ENCODE results near the gene NUDT1.

NUDT1 gene

DNA sequence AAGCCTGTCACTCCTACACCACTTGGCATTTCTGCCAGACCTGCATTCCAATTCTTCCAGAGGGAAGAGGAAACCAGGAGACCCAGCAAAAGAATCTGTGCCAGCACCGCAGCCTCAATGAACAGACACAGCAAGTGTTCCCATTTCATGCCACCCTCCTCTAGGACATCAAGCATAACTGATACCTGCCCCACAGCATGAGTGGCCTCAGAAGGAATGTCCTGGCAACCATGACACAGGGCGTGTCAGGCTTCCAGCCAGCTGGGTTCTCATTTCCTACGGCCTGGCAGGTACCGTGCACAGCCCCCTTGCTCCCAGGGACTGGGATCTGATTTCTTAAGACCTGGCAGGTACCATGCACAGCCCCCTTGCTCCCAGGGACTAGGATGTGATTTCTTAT, 17.1 kb upstream of the NUDT1 start:
- no peak for DNase-seq

- DNase-seq: no peak
Measured at GRCh38 chr7:2225336-2225735, 16.7 kb upstream of the NUDT1 start.

- no peak for DNase-seq
Measured at GRCh38 chr7:2225830-2226229, 16.2 kb upstream of the NUDT1 start.

DNA sequence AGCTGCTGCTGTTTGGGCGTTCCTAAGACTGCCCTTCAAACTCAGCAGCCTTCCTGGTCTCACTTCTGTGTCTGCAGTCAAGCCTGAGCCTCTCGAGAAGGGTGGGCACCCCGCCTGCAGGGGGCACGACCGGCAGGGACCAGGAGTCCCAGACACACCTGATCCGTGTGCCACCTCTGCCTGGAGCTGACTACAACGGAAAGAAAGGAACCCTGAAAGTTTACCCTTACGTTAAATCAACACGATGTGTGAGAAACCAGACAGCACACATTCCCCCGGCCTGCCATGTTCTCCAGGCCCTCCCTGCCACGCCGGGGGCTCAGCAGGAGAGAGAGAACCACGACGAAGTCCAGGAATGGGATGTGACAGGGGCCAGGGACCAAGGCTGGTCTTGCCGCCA, 14.3 kb upstream of the NUDT1 start:
- DNase-seq: no peak

GRCh38 chr7:2228921-2229320, 13.1 kb upstream of the NUDT1 start:
- DNase-seq: no peak

- DNase-seq: no peak
Measured at GRCh38 chr7:2229467-2229866, 12.6 kb upstream of the NUDT1 start.

DNA sequence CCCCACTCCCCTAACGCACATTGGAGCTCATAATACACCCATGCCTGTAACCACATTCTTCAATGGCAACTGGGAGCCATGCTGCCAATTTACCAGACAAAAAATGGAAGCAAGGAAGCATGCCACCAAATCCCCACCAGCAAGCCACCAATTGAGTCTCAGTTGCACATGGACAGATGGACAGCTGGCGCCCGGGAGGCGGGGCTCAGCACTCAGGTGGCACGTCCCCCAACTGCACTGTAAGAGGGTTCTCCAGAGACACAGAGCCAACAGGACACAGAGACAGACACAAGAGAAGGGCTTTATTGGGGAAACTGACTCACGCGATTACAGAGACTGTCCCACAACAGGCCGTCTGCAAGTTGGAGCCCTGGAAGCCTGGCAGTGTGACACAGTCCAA, 11.8 kb upstream of the NUDT1 start:
- DNase-seq: no peak

GRCh38 chr7:2230882-2231281, 11.1 kb upstream of the NUDT1 start:
- no peak for DNase-seq

GRCh38 chr7:2231992-2232765, 9.8 kb upstream of the NUDT1 start:
- DNase-seq: no peak

DNA sequence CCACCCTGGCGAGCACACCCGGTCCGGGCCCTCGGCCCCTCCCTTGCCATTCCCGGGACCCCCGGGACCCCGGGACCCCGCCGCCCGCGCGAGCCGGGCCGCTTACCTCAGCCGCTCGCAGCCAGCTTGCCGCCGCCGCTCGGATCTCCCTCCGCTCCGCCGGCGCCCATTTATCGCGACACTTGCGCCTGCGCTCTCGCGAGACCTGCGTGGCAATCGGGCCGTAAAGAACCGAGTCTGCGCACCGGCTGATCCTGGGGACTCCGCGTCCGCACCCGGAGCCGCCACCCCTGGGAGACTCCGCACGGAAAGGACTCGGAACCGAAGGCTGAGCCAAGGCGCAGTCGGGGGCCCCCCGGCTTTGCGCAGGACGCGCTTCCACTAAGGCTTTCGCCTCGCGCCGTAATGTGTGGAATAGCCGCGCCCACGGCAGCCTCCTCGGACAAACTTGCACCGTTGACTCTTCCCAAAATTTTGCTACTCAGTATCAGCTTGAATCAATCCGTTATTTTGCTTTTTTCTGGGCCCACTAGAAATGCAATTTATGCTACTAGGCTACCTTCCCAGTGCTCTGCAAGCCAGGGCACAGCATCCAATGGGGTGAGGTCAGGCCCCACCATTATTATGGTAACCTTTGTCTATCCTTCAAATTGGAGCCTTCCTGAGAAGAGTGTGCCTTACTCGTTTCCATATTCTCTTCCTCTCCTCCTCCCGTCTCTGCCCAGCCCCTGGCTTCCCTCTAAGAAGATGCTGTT, 9.1 kb upstream of the NUDT1 start, which contains the start of gene MAD1L1:
Gene MAD1L1, minus strand, starts transcription at position 180 of the 755 bp plus-strand sequence. CDS start 2,812 bp downstream, outside the sequence.
- peak; percentile 89 for DNase-seq

GRCh38 chr7:2233926-2234325, 8.1 kb upstream of the NUDT1 start:
- DNase-seq: no peak

- DNase-seq: no peak
Measured at GRCh38 chr7:2237109-2237602, 4.9 kb upstream of the NUDT1 start.

GRCh38 chr7:2239242-2239641, 2.8 kb upstream of the NUDT1 start:
- no peak for DNase-seq

DNA sequence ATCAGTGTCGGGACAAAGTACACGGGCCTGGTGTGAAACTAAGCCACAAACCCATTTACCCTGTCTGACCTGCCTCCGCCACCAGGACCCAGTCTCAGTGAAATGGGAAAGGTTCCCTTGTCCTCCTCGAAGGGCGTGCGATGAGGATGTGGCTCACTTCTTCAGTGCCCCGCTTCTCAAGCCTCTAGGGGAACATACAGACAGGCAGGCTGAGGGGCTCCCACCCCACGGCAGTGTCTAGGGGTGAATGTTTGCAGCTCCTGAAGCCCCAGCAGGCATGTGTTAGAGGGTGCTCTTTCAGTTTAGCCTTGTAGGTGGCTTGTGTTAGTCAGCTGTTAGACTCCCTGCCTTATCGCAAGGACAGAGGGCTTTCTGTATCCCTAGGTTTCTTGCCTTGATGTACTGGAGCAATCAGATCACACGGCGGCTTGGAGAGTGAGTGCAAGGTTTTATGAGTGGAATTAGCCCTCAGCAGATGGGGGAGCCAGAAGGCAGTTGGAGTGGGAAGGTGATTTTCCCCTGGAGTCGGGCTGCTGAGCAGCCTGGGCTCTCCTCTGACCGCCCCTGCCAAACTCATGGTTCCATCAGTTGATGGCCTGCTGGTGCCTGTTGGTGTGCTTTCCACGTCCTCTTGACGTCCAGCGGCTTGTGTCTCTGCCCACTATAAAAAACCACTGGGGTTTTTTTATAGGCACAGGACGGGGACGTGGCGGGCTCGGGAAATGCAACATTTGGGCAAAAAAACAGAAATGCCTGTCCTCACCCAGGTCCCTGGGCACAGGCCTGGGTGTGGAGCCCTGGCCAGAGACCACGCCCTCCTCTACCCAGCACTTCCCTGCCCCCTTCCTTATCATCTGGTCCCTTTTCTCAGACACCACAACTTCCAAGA, 759 bp downstream of the NUDT1 start:
- DNase-seq: no peak

DNA sequence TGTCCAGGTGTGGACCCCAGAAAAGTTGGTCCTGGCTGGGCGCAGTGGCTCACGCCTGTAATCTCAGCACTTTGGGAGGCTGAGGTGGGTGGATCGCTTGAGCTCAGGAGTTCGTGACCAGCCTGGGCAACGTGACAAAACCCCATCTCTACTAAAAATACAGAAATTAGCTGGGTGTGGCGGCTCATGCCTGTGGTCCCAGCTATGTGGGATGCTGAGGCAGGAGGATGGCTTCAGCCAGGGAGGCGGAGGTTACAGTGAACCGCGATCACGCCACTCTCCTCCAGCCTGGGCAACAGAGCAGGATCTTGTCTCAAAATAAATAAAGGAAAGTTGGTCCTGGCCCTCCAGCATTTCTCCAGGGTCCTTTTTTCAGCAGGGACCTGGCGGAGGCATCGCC, 1.4 kb downstream of the NUDT1 start:
- no peak for DNase-seq

GRCh38 chr7:2244404-2244995, 2.5 kb downstream of the NUDT1 start:
- DNase-seq: no peak

GRCh38 chr7:2245883-2246675, 4.1 kb downstream of the NUDT1 start:
- DNase-seq: no peak

DNA sequence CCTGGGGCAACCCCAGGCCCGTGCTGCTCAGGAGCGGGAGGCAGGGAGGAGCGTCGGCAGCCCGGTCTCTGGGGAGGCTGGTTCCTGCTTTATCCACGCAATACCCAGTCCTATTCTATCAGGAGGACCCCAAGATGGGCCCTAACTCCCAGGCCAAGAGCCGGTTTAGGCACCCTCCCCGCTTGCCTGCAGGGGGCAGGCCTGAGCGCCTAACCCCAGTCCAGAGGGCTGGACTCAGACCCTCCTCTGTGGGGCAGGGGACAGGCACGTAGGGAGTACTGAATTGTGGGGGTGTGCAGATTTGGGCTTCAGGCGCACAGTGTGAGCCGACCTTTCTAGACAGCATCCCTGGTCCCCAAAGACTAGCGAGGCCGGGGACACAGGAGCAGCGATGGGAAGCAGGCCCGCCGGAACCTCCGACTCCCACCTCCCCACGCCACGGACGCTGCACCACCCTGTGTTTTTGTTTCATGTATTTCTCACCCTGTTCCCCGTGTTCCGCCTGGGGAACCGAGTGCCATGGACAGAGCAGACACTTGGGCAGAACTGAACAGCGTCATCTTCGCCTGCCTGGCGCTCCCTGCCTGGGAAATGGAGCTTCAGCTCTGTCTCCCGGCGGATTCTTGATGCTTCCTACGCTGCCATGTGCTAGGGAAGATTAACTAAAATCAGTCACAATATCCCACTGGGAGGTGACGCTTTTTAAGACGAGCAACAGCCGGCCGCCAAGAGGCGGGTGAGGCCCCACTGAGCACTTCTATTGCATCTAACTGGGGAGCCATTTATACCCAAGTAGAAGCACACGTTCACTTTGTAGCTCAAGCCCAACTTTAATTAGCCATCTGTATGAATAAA, 5.3 kb downstream of the NUDT1 start:
- DNase-seq: no peak

- DNase-seq: no peak
Measured at GRCh38 chr7:2248984-2249694, 7.1 kb downstream of the NUDT1 start.

GRCh38 chr7:2249744-2250323, 7.8 kb downstream of the NUDT1 start:
- DNase-seq: no peak

All from activated CD8-positive, alpha-beta memory T cell treated with anti-CD3 and anti-CD28 coated beads, Interleukin-2, amount 50 U/mL, for 4 hours (primary cell).